ENCODE measurements around the gene REPIN1. TPM values are rescaled to one million over a fixed set of nuclear protein-coding genes. Genes with fewer than 3 reads are reported as not detected.

The REPIN1 gene
- total and polyA plus RNA-seq, 9 donors = 21.6 to 92.0 (median 73.4) TPM

DNA sequence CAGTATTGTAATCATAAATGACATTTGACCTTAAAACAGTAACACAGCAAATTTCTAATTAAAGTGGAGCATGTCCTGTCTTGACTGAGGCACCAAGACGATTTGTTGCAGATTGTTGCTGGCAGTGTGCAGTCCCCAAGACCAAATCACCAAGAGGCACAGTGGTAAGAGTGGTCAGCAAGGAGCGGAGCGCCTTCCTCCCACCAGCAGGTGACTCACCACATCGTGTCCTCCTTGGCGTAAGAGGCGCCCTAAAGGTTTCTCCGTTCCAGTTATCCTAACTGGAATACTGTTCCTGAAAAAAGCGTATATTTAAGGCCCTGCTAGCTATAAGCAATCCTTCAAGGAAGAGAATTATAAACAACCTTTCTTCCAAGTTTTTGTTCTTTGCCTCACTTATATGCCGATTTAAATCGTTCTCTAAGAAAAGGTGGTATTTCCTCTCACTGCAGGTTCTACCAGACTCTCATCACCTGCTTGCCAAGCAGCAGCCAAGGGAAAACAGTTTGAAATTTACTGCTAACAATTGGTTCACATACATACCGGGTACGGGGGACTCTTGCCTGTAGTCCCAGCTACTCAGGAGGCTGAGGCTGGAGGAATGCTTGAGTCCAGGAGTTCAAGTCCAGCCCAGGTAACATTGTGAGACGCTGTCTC lies 10.7 kb upstream of the REPIN1 start:
- Histone ChIP-seq H3K9me3 (no peaks in the 10 kb centered on the region), H3K4me1 (ENCODE audit: insufficient read depth) (peaks cover 7% of the 10 kb centered on the region), H3K27me3 (no peaks in the 10 kb centered on the region), H3K36me3 (no peaks in the 10 kb centered on the region), H3K4me3 (no peak overlapping the region), H3K27ac (no peak overlapping the region)
- intact Hi-C loops (cut with DNase I) = no loop called here
- DNase-seq = no peak
- WGBS, 3 donors = 83 to 84% (median 83%) methylated on average over 13 of the region's 13 CpGs
- TF ChIP-seq, protein P1, sequence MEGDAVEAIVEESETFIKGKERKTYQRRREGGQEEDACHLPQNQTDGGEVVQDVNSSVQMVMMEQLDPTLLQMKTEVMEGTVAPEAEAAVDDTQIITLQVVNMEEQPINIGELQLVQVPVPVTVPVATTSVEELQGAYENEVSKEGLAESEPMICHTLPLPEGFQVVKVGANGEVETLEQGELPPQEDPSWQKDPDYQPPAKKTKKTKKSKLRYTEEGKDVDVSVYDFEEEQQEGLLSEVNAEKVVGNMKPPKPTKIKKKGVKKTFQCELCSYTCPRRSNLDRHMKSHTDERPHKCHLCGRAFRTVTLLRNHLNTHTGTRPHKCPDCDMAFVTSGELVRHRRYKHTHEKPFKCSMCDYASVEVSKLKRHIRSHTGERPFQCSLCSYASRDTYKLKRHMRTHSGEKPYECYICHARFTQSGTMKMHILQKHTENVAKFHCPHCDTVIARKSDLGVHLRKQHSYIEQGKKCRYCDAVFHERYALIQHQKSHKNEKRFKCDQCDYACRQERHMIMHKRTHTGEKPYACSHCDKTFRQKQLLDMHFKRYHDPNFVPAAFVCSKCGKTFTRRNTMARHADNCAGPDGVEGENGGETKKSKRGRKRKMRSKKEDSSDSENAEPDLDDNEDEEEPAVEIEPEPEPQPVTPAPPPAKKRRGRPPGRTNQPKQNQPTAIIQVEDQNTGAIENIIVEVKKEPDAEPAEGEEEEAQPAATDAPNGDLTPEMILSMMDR (IDR thresholded peaks at IDR 0.05) = no peak
- TF ChIP-seq EP300 (IDR thresholded peaks at IDR 0.05) = no peak
- no peak for TF ChIP-seq POLR2A (IDR thresholded peaks at IDR 0.05)

DNA sequence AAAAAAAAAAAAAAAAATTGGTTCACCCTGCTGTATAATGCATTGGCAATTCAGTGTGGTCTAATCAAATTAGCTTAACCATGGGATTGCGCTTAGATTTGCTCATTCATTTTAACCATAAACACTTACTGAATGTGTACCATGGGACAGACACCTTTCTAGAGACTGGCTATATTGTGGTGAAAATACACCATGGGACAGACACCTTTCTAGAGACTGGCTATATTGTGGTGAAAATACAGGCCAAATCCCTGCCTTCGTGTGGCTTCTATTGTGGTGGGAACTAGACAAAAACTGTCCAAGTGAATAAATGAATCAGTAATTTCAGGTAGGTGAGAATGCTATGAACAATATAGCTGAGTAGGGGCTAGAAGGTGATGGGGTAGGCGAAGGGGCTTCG lies 10.2 kb upstream of the REPIN1 start:
- no peaks in the 10 kb centered on the region for H3K9me3 ChIP-seq
- no peak overlapping the region for H3K27ac ChIP-seq
- H3K4me3 ChIP-seq = no peak overlapping the region
- H3K36me3 ChIP-seq = no peaks in the 10 kb centered on the region
- TF ChIP-seq POLR2A (IDR thresholded peaks at IDR 0.05) (no peak), EP300 (IDR thresholded peaks at IDR 0.05) (no peak)
- TF ChIP-seq, protein P1 (IDR thresholded peaks at IDR 0.05) = no peak
- no peaks in the 10 kb centered on the region for H3K27me3 ChIP-seq
- intact Hi-C loops (cut with DNase I) = no loop called here
- 92 to 95% (median 95%) methylated on average over 4 of the region's 4 CpGs for WGBS, 3 donors
- H3K4me1 ChIP-seq (ENCODE audit: insufficient read depth) = peaks cover 7% of the 10 kb centered on the region
- DNase-seq = no peak

DNA sequence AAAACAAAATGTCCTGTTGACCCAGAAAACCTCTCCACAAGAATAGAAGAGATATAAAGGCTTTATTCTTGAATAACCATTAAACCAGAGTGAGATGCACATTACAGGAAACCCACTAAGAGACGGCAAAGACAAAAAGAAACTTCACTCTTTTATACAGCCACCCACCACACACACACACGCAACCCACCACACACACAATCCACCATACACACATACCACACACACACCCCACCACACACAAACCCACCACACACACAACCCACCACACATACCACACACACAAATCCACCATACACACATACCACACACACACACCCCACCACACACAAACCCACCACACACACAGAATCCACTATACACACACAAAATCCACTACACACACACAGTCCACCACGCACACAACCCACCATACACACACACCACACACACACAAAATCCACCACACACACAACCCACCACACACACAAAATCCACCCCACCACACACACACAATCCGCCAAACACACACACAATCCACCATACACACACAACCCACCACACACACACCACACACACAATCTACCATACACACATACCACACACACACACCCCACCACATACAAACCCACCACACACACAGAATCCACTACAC lies 9.5 kb upstream of the REPIN1 start:
- intact Hi-C loops (cut with DNase I) = no loop called here
- Histone ChIP-seq H3K27me3 (no peaks in the 10 kb centered on the region), H3K27ac (no peak overlapping the region)

DNA sequence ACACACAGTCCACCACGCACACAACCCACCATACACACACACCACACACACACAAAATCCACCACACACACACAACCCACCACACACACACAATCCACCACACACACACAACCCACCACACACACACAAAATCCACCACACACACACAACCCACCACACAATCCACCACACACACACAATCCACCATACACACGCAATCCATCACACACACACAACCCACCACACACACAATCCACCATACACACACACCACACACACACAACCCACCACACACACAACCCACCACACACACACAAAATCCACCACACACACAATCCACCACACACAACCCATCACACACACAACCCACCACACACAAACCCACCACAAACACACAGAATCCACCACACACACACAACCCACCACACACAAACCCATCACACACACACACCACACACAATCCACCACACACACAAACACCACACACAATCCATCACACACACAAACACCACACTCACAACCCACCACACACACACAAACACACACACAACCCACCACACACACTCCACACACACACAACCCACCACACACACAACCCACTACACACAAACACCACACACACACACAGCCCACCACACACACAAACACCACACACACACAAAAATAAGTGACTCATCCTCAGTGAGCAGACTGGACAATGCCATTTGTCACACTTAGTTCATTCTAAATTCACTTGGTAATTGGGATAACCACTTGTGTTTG lies 8.8 kb upstream of the REPIN1 start:
- H3K27me3 ChIP-seq = no peaks in the 10 kb centered on the region
- no peak for DNase-seq
- no peak overlapping the region for H3K4me3 ChIP-seq
- no peaks in the 10 kb centered on the region for H3K36me3 ChIP-seq
- H3K27ac ChIP-seq = no peak overlapping the region
- TF ChIP-seq EP300 (IDR thresholded peaks at IDR 0.05) (no peak), POLR2A (IDR thresholded peaks at IDR 0.05) (no peak)
- TF ChIP-seq, protein P1 (IDR thresholded peaks at IDR 0.05) = no peak
- H3K9me3 ChIP-seq = no peaks in the 10 kb centered on the region
- H3K4me1 ChIP-seq (ENCODE audit: insufficient read depth) = peaks cover 6% of the 10 kb centered on the region
- WGBS, 3 donors = 89 to 95% (median 94%) methylated on average over 2 of the region's 2 CpGs
- intact Hi-C loops (cut with DNase I) = no loop called here

More for the DNA sequence above, 9.5 kb upstream of the REPIN1 start:
- DNase-seq = no peak
- no peak overlapping the region for H3K4me3 ChIP-seq
- no peaks in the 10 kb centered on the region for H3K36me3 ChIP-seq
- no peaks in the 10 kb centered on the region for H3K9me3 ChIP-seq
- peaks cover 7% of the 10 kb centered on the region for H3K4me1 ChIP-seq (ENCODE audit: insufficient read depth)
- WGBS, 3 donors = 90 to 95% (median 93%) methylated on average over 4 of the region's 4 CpGs
- TF ChIP-seq POLR2A (IDR thresholded peaks at IDR 0.05) (no peak), EP300 (IDR thresholded peaks at IDR 0.05) (no peak)
- TF ChIP-seq, protein P1 (IDR thresholded peaks at IDR 0.05) = no peak
